Anterior cingulate cortex (tissue), 58 donors: ENCODE data around the gene ZNF385A.
A peak's percentile ranks its signal among the peaks of the same experiment; 100 is the strongest.
"Not testable (repeated sequence)": the region's sequence is repeated elsewhere in the genome, so short reads cannot be mapped to it uniquely, and the experiment has no call there.

Experiments
- DNase-seq, 58 donors: peaks; one replicate each; lab custom pipeline; 2025; lab: John Stamatoyannopoulos, UW

The ZNF385A gene

DNA sequence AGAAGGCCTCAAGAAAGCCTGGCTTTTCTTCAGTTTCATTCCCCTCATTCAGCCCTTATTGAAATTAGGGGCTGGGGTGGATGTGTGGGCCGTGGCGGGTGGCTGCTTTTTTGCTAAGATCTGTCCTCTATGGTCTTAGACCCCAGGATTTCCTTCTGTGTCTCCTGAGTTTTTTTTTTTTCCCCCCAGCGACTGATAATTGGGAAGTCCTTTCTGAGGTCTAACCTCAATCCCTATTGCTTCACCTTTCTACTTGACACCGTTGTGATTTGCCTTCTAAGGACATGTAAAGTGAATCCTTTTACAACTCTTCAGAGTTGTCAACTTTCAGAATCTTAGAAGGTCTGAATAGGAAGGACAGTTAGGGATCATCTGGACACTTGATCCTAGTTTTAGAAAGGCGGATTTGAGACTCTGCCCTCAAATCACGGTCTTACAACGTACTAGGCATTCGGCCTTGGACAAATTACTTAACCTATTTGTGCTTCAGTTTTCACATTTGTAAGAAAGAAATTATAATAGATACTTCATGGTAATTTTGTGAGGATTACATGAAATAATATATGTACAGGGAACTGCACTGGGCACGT lies 24.7 kb downstream of the ZNF385A start:
- DNase-seq, result no peak

DNA sequence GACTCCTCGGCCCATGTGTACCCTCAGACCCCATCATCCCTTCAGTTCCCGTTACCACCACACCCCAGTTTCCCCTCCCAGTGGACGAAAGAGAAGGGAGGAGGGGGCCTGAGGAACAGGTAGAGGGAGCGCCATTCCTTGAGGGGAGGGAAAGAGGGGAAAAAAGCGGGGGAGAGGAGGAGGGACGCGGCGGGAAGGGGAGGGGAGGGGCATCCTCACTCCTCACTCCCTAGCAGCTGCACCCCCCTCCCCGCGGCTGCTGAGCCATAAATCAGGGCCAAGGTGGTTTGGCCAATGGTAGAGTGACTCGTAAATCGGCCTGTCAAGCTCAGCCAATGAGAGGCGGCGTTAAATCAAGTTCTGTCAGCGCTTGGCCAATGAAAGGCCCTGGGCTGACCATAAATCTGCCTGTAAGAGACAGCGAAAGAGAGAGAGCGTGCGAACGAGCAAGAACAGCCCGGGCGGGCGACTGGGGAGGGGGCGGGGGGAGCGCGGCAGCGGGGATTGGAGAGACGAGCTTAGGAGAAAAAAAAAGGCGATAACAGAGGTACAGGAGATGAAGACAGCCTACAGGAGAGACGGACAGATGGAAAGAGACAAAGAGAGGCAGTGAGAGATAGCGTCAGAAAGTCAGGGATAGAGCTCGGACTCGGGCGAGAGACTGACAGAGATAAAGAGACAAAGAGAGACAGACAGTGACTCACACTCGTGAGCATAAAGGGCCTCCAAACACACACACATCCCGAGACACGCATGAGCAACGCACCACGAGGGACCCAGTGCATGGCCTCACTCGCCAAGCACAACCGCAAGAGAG lies 25.4 kb downstream of the ZNF385A start:
- peak; percentile 74 to 99 (median 97) for DNase-seq

DNA sequence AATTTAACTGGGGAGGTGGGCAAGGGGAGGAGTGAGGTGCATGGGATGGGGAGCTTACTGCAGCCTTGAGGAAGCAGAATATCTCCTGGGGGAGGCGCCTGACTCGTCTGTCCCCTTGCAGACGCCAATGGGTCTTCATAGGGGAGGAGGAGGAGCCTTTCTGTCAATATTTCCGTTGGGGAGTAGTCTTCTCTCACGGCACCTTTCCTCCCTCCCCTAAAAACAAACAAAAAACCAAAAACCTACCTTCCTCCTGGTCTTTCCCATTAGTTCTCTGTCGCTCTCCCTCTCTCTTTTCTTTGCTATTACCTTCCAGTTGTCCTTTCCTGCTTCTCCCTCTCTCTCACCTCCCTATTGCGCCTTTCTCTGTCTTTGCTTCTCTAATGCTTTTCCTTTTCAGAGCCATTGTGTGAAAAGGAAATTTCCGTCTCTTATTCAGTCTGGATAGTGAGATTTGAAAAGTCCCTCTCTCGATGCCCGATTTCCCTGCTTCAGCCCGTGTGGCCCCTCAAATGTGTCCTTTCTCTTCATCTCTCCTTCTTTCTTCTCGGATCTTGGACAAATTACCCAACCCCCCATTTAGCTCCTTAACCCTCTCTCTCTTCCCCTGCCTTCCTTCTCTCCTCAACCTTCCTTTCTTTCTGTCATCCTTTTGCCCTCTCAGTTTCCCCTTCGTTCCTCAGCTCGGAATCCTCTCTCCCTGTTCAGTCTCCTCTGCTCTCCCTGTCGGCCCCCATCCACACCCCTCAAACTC lies 26.2 kb downstream of the ZNF385A start:
- peak in 33 of 58 donors; percentile 13 to 83 (median 37) for DNase-seq

GRCh38 chr12:54357506-54358190 lies 26.9 kb downstream of the ZNF385A start:
- peak in 1 of 58 donors; percentile 39 for DNase-seq

GRCh38 chr12:54356951-54357356 lies 27.6 kb downstream of the ZNF385A start:
- DNase-seq, result no peak

DNA sequence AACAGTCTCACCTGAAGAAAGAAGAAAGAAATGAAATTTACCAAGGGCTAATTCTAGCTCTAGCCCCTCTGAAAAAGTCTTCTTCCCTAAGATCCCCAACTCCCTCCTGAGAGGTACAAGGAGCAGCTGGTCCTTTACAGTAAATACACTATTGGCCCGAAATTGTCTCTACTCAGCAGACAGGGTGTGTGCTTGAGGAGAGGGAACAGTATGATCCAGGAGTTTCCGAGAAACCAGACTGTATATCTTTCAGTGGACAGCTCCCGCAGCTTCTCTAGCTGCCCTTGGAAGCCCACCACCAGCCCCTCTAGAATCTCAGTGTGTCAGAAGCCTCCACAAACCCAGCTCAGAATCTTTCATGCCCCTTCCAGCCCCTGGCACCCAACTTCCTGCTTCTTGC lies 28.3 kb downstream of the ZNF385A start:
- no peak for DNase-seq

DNA sequence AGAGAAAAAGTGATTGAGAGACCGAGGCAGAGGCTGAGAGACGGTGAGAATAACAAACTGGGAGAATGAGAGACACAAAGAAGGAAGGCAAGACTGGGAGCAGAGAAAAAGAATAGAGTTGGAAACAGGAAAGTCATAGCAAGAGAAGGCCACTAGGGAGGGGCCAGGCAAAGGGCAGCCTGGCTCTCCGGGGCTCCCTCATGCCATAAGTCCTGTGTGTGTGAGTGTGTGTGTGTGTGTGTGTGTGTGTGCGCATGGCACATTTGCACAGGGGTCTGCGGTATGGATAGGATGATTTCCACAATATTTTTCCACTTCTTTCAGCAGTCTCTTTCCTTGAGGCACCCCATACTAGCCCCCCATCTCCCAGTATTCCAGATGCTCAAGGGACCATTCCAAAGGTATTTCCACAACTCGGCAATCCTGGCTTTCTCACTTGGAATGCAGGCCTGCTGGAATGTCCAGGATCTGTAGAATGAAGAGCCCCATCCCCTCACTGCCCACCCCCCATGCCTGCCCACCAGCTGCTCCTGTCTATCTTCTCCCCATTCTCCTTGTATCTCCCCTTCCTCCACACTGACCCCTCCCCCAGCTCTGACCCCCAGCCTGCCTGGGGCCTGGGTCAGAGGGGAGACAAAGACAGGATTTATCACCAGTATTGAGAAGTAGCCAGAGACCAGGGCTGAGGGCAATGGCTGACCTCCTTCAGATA lies 29.3 kb downstream of the ZNF385A start:
- DNase-seq, result no peak

GRCh38 chr12:54354271-54354670 lies 30.3 kb downstream of the ZNF385A start:
- DNase-seq, result not testable (repeated sequence)

GRCh38 chr12:54352891-54353874 lies 31.4 kb downstream of the ZNF385A start:
- peak in 44 of 58 donors; percentile 11 to 73 (median 53) for DNase-seq

GRCh38 chr12:54352022-54352531 lies 32.5 kb downstream of the ZNF385A start:
- peak in 55 of 58 donors; percentile 37 to 87 (median 71) for DNase-seq

DNA sequence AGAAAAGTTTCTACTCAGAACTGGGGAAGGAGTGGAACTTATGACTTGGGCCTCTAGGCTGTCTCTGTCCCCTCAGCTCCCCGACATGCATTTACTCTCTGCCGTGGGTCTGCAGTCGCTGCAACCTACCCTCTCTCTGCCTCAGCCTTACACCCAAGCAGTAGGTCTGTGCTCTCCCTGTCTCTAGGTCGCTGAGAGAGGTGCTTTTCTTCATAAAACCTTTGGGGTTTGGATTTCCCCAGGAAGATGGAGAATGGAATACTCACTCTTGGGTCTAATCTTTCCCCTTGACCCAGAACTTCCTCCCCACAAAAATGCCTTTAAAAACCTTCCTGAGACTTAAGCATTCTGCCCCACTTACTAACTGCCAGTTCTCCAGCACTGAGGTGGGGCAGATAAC lies 33.2 kb downstream of the ZNF385A start:
- DNase-seq, result no peak

DNA sequence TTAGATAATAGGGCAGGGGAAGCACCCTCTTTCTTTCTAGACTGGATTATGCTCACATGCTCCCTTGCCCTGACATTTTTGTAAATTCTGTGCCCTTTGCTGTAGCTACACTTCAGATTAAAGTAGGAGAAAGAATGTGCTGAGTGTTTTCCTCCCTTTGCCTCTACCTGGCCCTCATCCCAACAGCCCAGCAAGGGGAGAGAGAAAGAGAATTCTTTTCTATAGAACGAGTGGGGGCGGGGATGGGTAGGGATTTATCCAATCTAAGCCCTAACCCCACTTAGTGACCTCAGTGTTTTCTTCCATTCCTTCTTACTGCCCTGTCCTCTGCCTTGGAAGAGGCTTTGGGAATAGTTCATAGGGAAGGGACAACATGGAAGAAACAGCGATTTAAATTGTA lies 33.8 kb downstream of the ZNF385A start:
- DNase-seq, result no peak

- DNase-seq, result no peak
Measured at GRCh38 chr12:54349679-54350078, 34.9 kb downstream of the ZNF385A start.

- no peak for DNase-seq
Measured at GRCh38 chr12:54349036-54349435, 35.5 kb downstream of the ZNF385A start.

DNA sequence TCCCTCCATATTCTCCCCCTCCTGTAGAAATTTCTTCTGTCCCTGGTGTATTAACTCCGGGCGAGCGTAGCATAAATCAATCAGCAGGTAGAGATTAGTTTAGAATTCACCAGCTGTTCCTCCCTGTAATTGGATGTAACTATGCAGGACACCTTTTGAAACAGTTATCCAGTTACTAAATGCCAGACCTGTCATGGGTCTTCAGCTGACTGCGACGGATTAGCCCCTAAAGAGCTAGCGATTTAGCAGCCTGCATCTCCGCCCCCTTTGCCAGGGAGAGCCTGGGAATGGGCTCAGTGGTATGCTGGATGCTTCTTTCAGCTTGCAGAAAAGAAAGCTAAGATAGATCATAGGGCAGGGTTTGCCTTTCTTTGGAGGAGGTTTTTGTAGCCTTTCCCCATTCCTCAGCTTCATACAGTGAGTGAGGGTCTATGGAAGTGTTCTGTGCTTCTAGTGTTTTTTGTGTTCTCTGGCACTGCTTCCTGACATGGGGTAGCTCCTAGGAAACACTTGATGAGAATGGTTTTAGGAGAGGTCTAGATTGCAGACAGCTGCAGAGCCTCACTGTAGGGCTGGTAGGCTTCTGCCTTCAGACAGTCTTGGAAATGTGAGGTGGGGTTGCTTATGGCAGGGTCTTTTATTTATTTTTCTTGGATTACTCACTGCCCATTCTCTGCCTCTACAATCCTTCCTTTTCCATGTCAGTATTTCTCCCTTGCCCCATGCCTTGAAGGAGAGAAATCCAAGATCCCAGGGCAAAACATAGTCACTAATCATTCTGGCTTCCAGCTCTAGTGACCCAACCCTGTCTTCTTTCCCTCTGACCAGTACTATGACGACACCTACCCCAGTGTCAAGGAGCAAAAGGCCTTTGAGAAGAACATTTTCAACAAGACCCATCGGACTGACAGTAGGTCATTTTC lies 42.9 kb downstream of the ZNF385A start:
- DNase-seq, result no peak

GRCh38 chr12:54340846-54341245 lies 43.7 kb downstream of the ZNF385A start:
- no peak for DNase-seq

- DNase-seq, result no peak
Measured at GRCh38 chr12:54338698-54339296, 45.7 kb downstream of the ZNF385A start.
